H1 (cell line): ENCODE data around the gene SMO. TPM values are rescaled to one million over a fixed set of nuclear protein-coding genes. Genes with fewer than 3 reads are reported as not detected.

ENCODE experiments used
- CTCF ChIA-PET: fragments of 300-600 bp; sonication (Branson Sonifier 250); formaldehyde crosslinking; loops from one replicate; lab custom pipeline; 2021; ENCODE audit not compliant: partially characterized antibody; lab: Charles Lee
- POLR2A ChIA-PET: fragments of 300-600 bp; sonication (Branson Sonifier 250); formaldehyde crosslinking; loops from one replicate; lab custom pipeline; 2021; ENCODE audit warnings: inconsistent platforms; ENCODE audit not compliant: partially characterized antibody; lab: Charles Lee
- DNase-seq, 2 experiments: peaks; one replicate each; pipeline versions ENCODE4 v3.0.0 to v3.0.0-alpha.2; 2010 to 2022; ENCODE audit warnings: low spot score in 2 of 2, low read depth in 1 of 2, mixed read lengths in 1 of 2
- FAIRE-seq: peaks from 2 replicates; lab custom pipeline; 2011; peaks lifted over from hg19 to GRCh38; lab: Jason Lieb, UNC
- H2AFZ ChIP-seq: 2 replicates; pipeline ENCODE4 v1.8.1; 2012; ENCODE audit warnings: low read length, inconsistent platforms
- H2AK5ac ChIP-seq: 2 replicates; pipeline ENCODE4 v1.6.1; 2013; ENCODE audit warnings: low read depth, low read length
- H2BK120ac ChIP-seq: replicated peaks from 2 replicates; pipeline ENCODE3; 2013; ENCODE audit warnings: low read depth, low read length, inconsistent platforms
- H2BK12ac ChIP-seq: 2 replicates; pipeline ENCODE4 v1.6.1; 2013; ENCODE audit warnings: low read depth, low read length
- H2BK15ac ChIP-seq: 2 replicates; pipeline ENCODE4 v1.6.1; 2013; ENCODE audit warnings: low read length
- H2BK20ac ChIP-seq: 2 replicates; pipeline ENCODE4 v1.6.1; 2013; ENCODE audit warnings: low read length
- H2BK5ac ChIP-seq: 2 replicates; pipeline ENCODE4 v1.6.1; 2013; ENCODE audit warnings: low read depth, low read length
- H3K14ac ChIP-seq: 2 replicates; pipeline ENCODE4 v1.6.1; 2013; ENCODE audit warnings: inconsistent platforms; ENCODE audit not compliant: insufficient read length
- H3K18ac ChIP-seq: 2 replicates; pipeline ENCODE4 v1.6.1; 2013; ENCODE audit warnings: low read length; ENCODE audit errors: extremely low read depth
- H3K23ac ChIP-seq: 2 replicates; pipeline ENCODE4 v1.6.1; 2013; ENCODE audit warnings: inconsistent platforms; ENCODE audit not compliant: insufficient read length
- H3K23me2 ChIP-seq: 2 replicates; pipeline ENCODE4 v1.6.1; 2013; ENCODE audit warnings: low read depth, low read length
- H3K27ac ChIP-seq: 2 replicates; pipeline ENCODE4 v1.6.1; 2011; ENCODE audit warnings: low read depth, low read length, inconsistent platforms
- H3K27me3 ChIP-seq, 4 experiments: replicated peaks in 1 of 4; 1 replicate in 1 of 4; 2 replicates in 3 of 4; pipeline versions ENCODE4 v1.6.1 to v1.8.1; 2011 to 2013; ENCODE audit warnings: low read length in 3 of 4, mild to moderate bottlenecking in 3 of 4, inconsistent platforms in 2 of 4, mixed read lengths in 2 of 4, moderate library complexity in 1 of 4; ENCODE audit not compliant: control insufficient read depth in 3 of 4, insufficient read depth in 3 of 4; ENCODE audit errors: extremely low read depth in 1 of 4
- H3K36me3 ChIP-seq, 4 experiments: 2 replicates each; pipeline versions ENCODE4 v1.6.1 to v1.8.1; 2011 to 2013; ENCODE audit warnings: mild to moderate bottlenecking in 4 of 4, low read length in 3 of 4, moderate library complexity in 2 of 4, control low read depth in 1 of 4, inconsistent platforms in 1 of 4; ENCODE audit not compliant: insufficient read depth in 4 of 4, control insufficient read depth in 2 of 4
- H3K4ac ChIP-seq: replicated peaks from 2 replicates; pipeline ENCODE3; 2013; ENCODE audit warnings: low read length, low read depth, mixed read lengths, inconsistent platforms; ENCODE audit not compliant: insufficient read length
- H3K4me1 ChIP-seq, 4 experiments: replicated peaks in 1 of 4; 1 replicate in 1 of 4; 2 replicates in 3 of 4; pipeline versions ENCODE4 v1.6.1 to v1.8.1; 2011 to 2013; ENCODE audit warnings: low read length in 3 of 4, inconsistent platforms in 2 of 4, mixed read lengths in 1 of 4; ENCODE audit not compliant: insufficient read depth in 4 of 4, control insufficient read depth in 3 of 4
- H3K4me2 ChIP-seq, 2 experiments: 2 replicates each; pipeline versions ENCODE4 v1.6.1 to v1.8.1; 2011 to 2013; ENCODE audit warnings: low read depth in 2 of 2, low read length in 2 of 2, control low read depth in 1 of 2, inconsistent platforms in 1 of 2, mild to moderate bottlenecking in 1 of 2; ENCODE audit not compliant: insufficient read depth in 1 of 2
- H3K4me3 ChIP-seq, 4 experiments: fragments of 200-600, 300-600 bp in 1 of 4; sonication (generic), shearing (Covaris generic), sonication (Bioruptor Twin) in 1 of 4; 2 replicates each; pipeline versions ENCODE4 v1.5.1 to v1.8.1; 2011 to 2016; ENCODE audit warnings: low read length in 4 of 4, low read depth in 3 of 4, control low read depth in 2 of 4, inconsistent platforms in 2 of 4, mild to moderate bottlenecking in 2 of 4, mixed read lengths in 1 of 4, moderate library complexity in 1 of 4; ENCODE audit not compliant: insufficient read depth in 2 of 4; ENCODE audit errors: extremely low read depth in 1 of 4
- H3K56ac ChIP-seq: replicated peaks from 2 replicates; pipeline ENCODE3; 2013; ENCODE audit warnings: low read depth, mild to moderate bottlenecking, mixed read lengths, low read length, inconsistent platforms; ENCODE audit not compliant: insufficient read length
- H3K79me1 ChIP-seq: 2 replicates; pipeline ENCODE4 v1.6.1; 2013; ENCODE audit warnings: low read depth, low read length, control low read depth
- H3K79me2 ChIP-seq, 2 experiments: 2 replicates each; pipeline versions ENCODE4 v1.6.1 to v1.8.1; 2012 to 2013; ENCODE audit warnings: low read length in 2 of 2, mild to moderate bottlenecking in 2 of 2, inconsistent platforms in 1 of 2; ENCODE audit not compliant: insufficient read depth in 2 of 2, control insufficient read depth in 1 of 2
- H3K9ac ChIP-seq, 4 experiments: replicated peaks in 1 of 4; 1 replicate in 1 of 4; 2 replicates in 3 of 4; pipeline versions ENCODE4 v1.6.1 to v1.8.1; 2011 to 2013; ENCODE audit warnings: low read depth in 3 of 4, low read length in 3 of 4, control low read depth in 2 of 4, mild to moderate bottlenecking in 2 of 4, moderate library complexity in 2 of 4, inconsistent platforms in 1 of 4; ENCODE audit errors: extremely low read depth in 1 of 4
- H3K9me3 ChIP-seq, 2 experiments: 2 replicates each; pipeline versions ENCODE4 v1.6.1 to v1.8.1; 2012 to 2013; ENCODE audit warnings: mild to moderate bottlenecking in 2 of 2, moderate library complexity in 2 of 2, control low read depth in 1 of 2, inconsistent platforms in 1 of 2, low read depth in 1 of 2, low read length in 1 of 2, mixed read lengths in 1 of 2; ENCODE audit not compliant: insufficient read depth in 2 of 2
- H4K20me1 ChIP-seq, 2 experiments: replicated peaks in 1 of 2; 2 replicates each; pipeline versions ENCODE3 to v1.8.1; 2011 to 2013; ENCODE audit warnings: inconsistent platforms in 2 of 2, low read length in 2 of 2, mild to moderate bottlenecking in 1 of 2; ENCODE audit not compliant: insufficient read depth in 2 of 2, control insufficient read depth in 1 of 2
- H4K5ac ChIP-seq: 2 replicates; pipeline ENCODE4 v1.6.1; 2013; ENCODE audit warnings: low read length, low read depth, mixed read lengths, inconsistent platforms; ENCODE audit not compliant: insufficient read length
- H4K8ac ChIP-seq: 2 replicates; pipeline ENCODE4 v1.8.0; 2013; ENCODE audit warnings: mild to moderate bottlenecking, moderate library complexity, low read length, inconsistent platforms; ENCODE audit not compliant: insufficient read depth; ENCODE audit errors: extremely low read depth
- H4K91ac ChIP-seq: replicated peaks from 2 replicates; pipeline ENCODE3; 2013; ENCODE audit warnings: low read length, mixed read lengths, inconsistent platforms; ENCODE audit not compliant: insufficient read length
- CHD1 ChIP-seq: IDR thresholded peaks from 2 replicates; pipeline ENCODE4 v1.6.1; 2012; ENCODE audit warnings: low read depth, low read length, improper control_type of control experiment
- GABPA ChIP-seq: IDR thresholded peaks from 2 replicates; pipeline ENCODE4 v1.6.1; 2011; ENCODE audit warnings: mild to moderate bottlenecking, low read length, moderate library complexity, borderline replicate concordance; ENCODE audit not compliant: insufficient read depth
- HDAC2 ChIP-seq, 2 experiments: fragments of 300-600 bp in 1 of 2; sonication (generic) in 1 of 2; IDR thresholded peaks; 2 replicates each; pipeline ENCODE4 v1.6.1; 2011 to 2012; ENCODE audit warnings: low read depth in 2 of 2, low read length in 2 of 2, mild to moderate bottlenecking in 2 of 2, moderate library complexity in 2 of 2, borderline replicate concordance in 1 of 2, inconsistent platforms in 1 of 2
- KDM1A ChIP-seq: fragments of 200-600, 300-600 bp; sonication (generic); IDR thresholded peaks from 2 replicates; pipeline ENCODE4 v1.7.1; 2016; ENCODE audit warnings: mild to moderate bottlenecking, low read length, borderline replicate concordance
- POU5F1 ChIP-seq: IDR thresholded peaks from 2 replicates; pipeline ENCODE4 v1.6.1; 2011; ENCODE audit warnings: low read depth, mild to moderate bottlenecking, low read length, moderate library complexity
- SP2 ChIP-seq: IDR thresholded peaks from 2 replicates; pipeline ENCODE4 v1.6.1; 2012; ENCODE audit warnings: mild to moderate bottlenecking, low read length, inconsistent platforms
- TBP ChIP-seq: IDR thresholded peaks from 2 replicates; pipeline ENCODE4 v1.6.1; 2011; ENCODE audit warnings: low read depth, low read length, improper control_type of control experiment
- TEAD4 ChIP-seq: IDR thresholded peaks from 2 replicates; pipeline ENCODE4 v1.6.1; 2012; ENCODE audit warnings: low read depth, low read length, inconsistent platforms, mixed read lengths
- ZNF274 ChIP-seq: IDR thresholded peaks from 2 replicates; pipeline ENCODE4 v1.7.0; 2012; ENCODE audit warnings: low read length, borderline replicate concordance; ENCODE audit errors: extremely low read depth
- WGBS, 2 experiments: shearing (Covaris generic) in 1 of 2; methylation state at CpG; one replicate each; pipeline versions ENCODE4 v1.1.6 to v1.1.7; 2013 to 2015; ENCODE audit warnings: low lambda C conversion rate in 2 of 2, mixed read lengths in 2 of 2, inconsistent platforms in 1 of 2, low coverage in 1 of 2, missing lambda C conversion rate in 1 of 2; ENCODE audit not compliant: insufficient replicate concordance in 2 of 2, insufficient coverage in 1 of 2, insufficient read length in 1 of 2; ENCODE audit errors: extremely low coverage in 1 of 2, missing lambda C conversion rate in 1 of 2; 5-methylcytosine and 5-hydroxymethylcytosine counted together
- polyA plus RNA-seq, 7 experiments: library from polyadenylated mRNA; depleted of rRNA in 3 of 7; stranded (reverse) in 5 of 7; unstranded in 2 of 7; fragments of >200 nt in 5 of 7; fragments of 200-250 nt in 2 of 7; gene quantifications; 1 replicate in 5 of 7; 2 replicates in 1 of 7; 4 replicates in 1 of 7; pipeline versions ENCODE4 v1.2.1 to v1.2.3, GENCODE V29; 2011 to 2013; ENCODE audit warnings: missing spikeins in 2 of 7, mixed read lengths in 2 of 7
- total RNA-seq: library from RNA; stranded (reverse); fragmentation: NEBNext Ultra II Directional; extraction: Animal tissue kit (Norgen Biotek cat#: 25700); gene quantifications from 2 replicates; pipeline ENCODE4 v1.2.1, GENCODE V29; 2021
- TF ChIP-seq, protein P1 (sequence below): IDR thresholded peaks from 2 replicates; pipeline ENCODE4 v1.6.1; 2011; ENCODE audit warnings: low read depth, mild to moderate bottlenecking, low read length; ENCODE audit not compliant: insufficient read depth

SMO gene
- total and polyA plus RNA-seq, 2 of the 8 experiments (the other 6 are each of a cell fraction or from before 2014, with no cell fraction given), result 64.5 to 67.6 TPM

DNA sequence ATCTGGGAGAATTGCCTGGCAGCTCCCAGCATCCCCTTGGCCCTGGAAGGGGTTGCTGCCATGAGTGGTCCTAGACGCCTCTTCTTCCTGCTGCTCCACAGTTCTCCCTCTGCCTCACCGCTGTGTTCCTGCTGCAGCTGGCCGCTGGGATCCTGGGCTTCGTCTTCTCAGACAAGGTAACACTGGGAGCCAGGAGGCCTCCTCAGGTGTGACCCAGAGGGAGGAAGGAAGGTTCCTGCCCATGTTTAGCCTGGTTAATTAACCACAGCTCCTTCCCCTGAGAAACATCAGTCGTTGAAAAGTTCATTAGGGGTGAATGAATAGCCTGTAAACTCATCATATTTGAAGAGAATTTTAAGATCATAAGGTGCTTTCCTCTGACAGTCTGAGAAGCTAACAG lies 25.7 kb upstream of the SMO start:
- Histone ChIP-seq H3K36me3 (peaks cover 0 to 3% (median 0%) of the 10 kb centered on the region in 4 experiments; a peak in 3 of 8 replicates), H3K23me2 (no peaks in the 10 kb centered on the region), H3K23ac (no peak overlapping the region)
- CTCF ChIA-PET, result interaction anchor here (0.9 to 19.3 kb wide), 11 partner anchors 9 to 207 kb away, joined by 3 to 258 read pairs (median 9); no protein-coding TSS in a partner anchor
- TF ChIP-seq, protein P1, sequence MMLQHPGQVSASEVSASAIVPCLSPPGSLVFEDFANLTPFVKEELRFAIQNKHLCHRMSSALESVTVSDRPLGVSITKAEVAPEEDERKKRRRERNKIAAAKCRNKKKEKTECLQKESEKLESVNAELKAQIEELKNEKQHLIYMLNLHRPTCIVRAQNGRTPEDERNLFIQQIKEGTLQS, result no peak
- TF ChIP-seq POU5F1 (no peak), ZNF274 (no peak), TEAD4 (no peak), SP2 (no peak), CHD1 (no peak), HDAC2 (IDR thresholded peaks at IDR 0.05; ENCODE audit: borderline replicate concordance in 1 of 2, low read depth in 2 of 2, low read length in 2 of 2) (no peak), TBP (no peak), GABPA (no peak), KDM1A (no peak)
- TF ChIP-seq, all 59 proteins: peak for 0
- Histone ChIP-seq H2AK5ac (no peak overlapping the region), H3K27ac (no peak overlapping the region), H3K27me3 (no peaks in the 10 kb centered on the region; a peak in 1 of 7 replicates), H3K18ac (no peak overlapping the region), H3K4me1 (peaks cover 0 to 3% (median under 1%) of the 10 kb centered on the region in 4 experiments; a peak in 3 of 7 replicates), H3K4me3 (no peak overlapping the region), H3K79me2 (no peaks in the 10 kb centered on the region), H2BK20ac (no peak overlapping the region), H3K9ac (no peak overlapping the region), H2BK5ac (no peak overlapping the region), H2BK12ac (no peak overlapping the region), H4K20me1 (peaks cover 0 to 2% of the 10 kb centered on the region in 2 experiments), H3K4me2 (no peak overlapping the region), H2BK15ac (no peak overlapping the region), H4K91ac (no peak overlapping the region), H3K14ac (no peak overlapping the region), H2BK120ac (no peak overlapping the region), H2AFZ (no peak overlapping the region), H3K56ac (no peak overlapping the region), H4K5ac (no peak overlapping the region), H3K79me1 (no peaks in the 10 kb centered on the region; the same call in 1 of the 2 replicates), H4K8ac (no peak overlapping the region), H3K9me3 (no peaks in the 10 kb centered on the region), H3K4ac (no peak overlapping the region)
- FAIRE-seq (no peak), DNase-seq (no peak)
- POLR2A ChIA-PET, result interaction anchor here (3.2 kb wide), 1 partner anchor 27 kb away, joined by 14 read pairs; the partner anchor contains the start of gene SMO
- 97% methylated on average over 5 of the region's 5 CpGs; no CpG with 5 or more reads in 1 of the 2 experiments for WGBS, 2 experiments
